IPS DF 19.7 (cell line): ENCODE data around the gene LRRC14B.

Source experiments
- DNase-seq: peaks from one replicate; pipeline ENCODE4 v3.0.0-alpha.2; 2013; ENCODE audit warnings: low read depth, low spot score

LRRC14B gene

DNA sequence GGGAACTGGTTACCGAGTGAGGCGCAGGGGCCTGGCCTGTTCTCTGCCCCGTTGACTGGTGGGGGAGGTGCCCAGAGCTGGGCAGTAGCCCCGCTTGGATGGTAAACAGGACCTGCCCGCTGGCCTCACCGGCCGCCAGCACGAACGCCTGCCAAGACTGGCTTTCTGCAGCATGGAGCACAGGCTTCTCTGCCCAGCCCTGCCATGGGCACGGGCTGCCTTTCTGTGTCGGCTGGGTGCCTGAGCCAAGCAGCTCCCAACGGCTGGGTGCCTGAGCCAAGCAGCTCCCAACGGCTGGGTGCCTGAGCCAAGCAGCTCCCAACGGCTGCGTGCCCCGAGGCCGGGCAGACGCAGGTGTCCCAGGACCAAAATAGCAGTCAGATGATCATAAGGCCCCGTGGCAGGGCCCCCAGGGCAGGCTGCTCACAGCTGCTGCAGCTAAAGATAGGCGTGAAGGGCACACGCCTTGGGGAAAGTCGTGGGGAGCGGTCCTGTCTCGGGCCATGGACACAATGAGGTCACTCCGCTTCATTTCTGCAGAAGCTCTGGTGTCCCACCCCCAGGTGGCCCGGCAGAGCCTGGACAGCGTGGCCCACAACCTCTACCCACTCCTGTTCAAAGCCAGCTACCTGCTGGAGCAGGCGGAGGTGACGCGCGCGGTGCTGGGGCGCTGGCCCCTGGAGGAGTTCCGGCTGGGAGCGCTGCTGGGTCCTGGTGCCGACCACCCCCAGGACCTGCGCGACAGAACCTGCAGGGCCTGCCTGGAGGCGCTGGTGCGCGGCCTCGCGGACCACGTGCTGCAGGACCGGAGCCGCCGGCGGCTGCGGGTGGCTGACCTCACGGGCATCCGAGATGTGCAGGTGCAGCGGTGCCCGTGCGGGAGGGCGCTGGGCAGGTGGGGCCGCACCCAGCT is at the start of gene LRRC14B:
Gene LRRC14B (plus strand): TSS at position 460 of the 913 bp plus-strand sequence. CDS start 44 bp downstream, at position 504.
- no peak for DNase-seq

DNA sequence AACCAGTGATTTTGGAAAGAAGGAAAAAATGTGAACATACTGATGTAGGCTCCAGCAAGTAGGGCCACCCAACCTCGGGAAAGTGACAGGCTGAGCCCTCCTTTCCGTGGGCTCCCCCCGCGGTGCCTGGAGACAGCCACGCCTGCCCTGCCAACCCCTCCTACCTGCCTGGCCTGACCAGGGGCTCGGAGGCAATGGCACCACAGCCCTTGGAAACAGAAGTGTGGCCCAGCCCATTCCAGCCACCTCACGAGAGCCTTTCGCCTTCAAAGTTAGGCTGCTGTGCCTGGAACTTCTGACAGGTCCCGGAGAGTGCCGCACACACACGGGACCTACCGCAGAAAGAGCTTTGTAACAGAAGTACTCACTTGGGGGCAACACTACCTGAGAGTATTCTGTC is 49.5 kb upstream of the LRRC14B start:
- DNase-seq = no peak

DNA sequence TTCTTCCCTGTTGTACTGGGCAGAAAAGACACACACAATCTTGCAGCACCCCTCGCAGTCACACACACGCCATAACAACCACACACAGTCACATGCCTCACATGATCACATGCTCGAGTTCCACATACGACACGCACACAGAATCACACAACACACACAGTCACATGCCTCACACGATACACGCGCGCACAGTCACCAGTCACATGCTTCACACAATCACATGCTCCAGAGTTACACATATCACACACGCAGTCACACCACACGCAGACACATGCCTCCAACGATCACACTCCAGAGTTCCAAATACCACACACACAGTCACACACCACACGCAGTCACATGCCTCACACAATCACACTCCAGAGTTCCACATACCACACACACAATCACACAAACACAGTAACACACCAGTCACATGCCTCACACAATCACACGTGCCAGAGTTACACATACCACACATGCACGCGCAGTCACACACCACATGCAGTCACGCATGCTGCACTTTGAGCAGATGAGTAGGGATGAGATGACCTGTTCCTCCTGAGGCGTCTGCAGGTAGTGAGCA is 49.0 kb upstream of the LRRC14B start:
- DNase-seq = no peak

DNA sequence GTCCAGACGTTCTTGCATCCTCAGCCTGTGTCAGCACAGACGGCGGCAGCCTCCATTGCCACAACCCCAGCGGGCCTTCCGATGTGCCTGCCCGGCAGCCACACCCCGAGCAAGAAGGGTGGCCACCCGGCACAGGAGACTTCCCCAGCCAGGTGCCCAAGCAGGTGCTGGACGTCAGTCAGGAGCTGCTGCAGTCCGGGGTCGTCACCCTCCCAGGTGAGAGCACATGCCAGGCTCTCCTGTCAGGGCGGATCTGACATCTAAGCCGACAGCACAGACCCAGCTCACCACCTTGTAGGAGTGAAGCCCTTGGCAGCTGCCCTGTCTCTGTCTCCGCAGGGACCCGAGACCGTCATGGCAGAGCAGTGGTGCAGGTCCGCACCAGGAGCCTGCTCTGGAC is 48.3 kb upstream of the LRRC14B start:
- no peak for DNase-seq

DNA sequence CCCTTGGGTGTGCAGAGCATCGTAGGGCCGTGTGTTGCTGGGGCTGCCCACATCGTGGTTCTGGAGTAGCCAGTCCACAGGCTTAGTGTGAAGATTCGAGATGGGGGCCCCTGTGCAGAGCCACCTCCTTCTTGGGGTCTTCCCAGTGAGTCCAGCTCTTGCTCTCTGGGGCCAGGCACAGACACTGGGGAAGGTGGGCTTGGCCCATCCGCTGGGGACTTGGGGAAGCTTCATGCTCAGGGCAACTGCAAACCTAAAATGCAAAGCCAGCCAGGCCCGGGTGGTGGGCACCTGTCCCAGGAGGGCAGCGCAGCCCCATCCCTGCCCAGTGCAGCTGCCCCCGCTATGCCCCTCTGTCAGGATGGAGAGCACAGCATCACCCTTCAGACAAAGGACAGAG is 46.4 kb upstream of the LRRC14B start:
- no peak for DNase-seq

DNA sequence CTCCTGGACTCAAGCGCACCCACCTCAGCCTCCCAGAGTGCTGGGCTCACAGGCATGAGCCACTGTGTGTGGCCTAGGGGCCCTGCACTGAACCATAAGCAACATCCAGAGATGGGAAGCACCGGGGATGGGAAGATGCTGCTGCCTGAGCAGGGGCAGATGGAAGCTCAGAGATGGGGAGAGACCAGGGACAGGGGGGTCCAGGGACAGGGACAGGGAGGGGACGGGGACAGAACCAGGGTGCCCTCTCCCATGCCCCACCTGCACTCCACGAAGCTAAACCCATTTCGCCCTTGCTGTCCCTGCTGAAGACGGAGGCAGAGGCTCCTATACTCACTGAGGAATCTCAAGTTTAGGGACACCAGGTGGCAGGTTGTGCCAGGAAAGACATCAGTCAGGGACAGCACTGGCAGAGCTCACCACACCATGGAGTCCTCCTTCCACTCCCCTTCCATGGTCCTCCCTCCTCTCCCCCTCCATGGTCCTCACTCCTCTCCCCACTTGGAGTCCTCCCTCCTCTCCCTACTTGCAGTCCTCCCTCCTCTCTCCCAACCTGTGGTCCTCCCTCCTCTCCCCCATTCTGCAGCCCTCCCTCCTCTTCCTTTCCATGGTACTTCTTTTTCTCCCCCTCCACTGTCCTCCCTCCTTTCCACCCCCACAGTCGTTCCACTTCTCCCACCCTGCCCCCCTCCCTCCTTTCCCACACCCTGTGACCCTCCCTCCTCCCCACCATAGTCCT is 45.5 kb upstream of the LRRC14B start:
- no peak for DNase-seq

DNA sequence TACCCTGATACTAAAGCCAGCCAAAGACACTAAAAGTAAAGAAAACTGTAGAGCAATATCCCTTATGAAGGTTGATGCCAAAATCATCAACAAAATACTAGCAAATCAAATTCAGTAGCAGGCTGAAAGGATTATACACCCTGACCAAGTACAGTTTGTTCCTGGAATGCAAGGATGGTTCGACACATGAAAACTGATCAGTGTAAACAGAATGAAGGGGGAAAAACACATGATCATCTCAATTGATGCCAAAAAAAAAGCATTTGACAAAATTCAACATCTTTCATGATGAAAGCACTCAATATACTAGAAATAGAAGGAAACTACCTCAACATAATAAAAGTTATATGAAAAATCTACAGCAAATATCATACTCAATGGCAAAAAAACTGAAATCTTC is 43.5 kb upstream of the LRRC14B start:
- DNase-seq = no peak

DNA sequence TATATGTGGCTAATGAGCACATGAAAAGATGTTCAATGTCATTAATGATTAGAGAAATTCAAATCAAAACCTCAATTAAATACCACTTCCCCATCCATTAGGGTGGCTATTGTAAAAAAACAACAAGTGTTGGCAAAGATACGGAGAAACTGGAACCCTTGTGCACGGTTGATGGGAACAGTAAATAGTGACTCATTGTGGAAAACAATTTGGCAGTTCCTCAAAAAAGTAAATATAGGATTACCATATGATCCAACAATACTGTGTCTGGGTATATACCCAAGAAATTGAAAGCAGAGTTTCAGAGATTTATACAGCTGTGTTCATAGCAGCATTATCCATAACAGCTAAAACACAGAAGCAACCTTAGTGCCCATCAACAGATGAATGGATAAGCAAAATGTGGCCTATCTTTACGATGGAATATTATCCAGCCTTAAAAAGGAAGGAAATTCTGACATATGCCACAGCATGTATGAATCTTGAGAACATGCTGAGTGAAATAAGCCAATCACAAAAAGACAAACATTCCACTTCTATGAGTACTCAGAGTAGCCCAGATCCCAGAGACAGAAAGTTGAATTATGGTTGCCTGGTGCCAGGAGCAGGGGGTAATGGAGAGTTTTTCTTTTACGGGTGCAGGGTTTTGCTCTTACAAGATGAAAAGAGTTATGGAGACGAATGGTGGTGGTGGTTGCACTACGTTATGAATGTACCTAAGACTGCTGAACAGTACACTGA is 41.4 kb upstream of the LRRC14B start:
- no peak for DNase-seq

DNA sequence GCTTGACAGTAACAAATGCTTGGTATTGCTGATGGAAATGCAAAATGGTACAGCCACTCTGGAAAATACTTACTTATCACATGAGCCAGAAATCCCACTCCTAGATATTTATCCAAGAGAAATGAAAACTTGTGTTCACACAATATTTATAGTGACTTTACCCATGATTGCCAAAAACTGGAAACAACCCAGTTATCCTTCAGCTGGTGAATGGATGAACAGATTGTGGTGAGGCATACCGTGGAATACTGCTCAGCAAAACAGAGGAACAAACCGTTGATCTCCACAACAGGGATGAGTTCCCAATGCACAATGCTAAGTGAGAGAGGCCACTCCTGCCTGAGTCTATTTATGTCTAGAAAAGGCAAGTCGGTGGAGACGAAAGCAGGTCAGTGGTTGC is 40.5 kb upstream of the LRRC14B start:
- DNase-seq = no peak

DNA sequence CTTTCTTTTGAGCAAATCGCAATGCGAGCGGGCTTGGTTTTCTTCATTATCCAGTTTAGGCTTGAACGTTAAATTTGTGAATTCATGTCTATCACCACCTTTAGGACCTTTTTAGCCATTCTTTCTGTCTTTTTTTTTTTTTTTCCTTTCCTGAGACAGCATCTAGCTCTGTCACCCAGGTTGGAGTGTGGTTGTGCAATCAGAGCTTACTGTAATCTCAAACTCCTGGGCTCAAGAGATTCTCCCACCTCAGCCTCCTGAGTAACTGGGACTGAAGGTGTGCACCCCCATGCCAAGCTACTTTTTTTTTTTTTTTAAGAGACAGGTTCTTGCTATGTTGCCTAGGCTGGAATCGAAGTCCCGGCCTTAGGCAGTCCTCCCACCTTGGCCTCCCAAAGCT is 39.2 kb upstream of the LRRC14B start:
- no peak for DNase-seq

DNA sequence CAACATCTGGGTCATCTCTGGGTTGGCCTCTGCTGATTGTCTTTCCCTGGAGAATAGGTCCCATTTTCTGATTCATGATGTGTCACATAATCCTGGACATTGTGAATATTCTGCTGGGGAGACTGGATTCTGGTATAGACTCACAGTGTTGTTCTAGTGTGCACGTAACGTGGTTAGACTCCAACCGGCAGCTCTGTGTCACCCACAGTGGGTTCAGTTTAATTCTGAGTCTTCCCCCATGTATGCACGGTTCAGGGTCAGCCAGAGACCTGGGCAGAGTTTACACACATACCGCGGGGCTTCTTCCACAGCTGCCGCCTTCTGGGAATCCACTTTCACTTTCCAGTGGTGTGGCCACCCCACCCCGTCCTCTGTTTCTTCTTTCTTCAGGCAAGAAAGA is 38.0 kb upstream of the LRRC14B start:
- no peak for DNase-seq

DNA sequence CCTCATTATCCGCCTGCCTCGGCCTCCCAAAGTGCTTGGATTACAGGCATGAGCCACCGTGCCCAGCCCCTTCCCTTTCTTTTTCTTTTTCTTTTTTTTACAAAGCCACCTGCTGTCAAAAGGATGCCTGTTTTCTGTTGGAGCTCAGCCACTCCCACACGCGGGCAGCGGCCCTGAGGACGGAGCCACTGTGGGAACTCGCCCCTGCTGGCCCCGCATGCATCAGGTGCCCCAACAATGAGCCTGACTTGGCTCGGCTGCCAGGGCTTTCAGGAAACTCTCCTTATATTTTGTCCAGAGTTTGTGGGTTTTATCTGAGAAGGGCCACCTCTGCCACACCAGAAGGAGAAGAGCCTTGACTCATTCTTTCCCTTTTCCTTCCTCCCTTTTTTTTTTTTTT is 37.1 kb upstream of the LRRC14B start:
- no peak for DNase-seq

DNA sequence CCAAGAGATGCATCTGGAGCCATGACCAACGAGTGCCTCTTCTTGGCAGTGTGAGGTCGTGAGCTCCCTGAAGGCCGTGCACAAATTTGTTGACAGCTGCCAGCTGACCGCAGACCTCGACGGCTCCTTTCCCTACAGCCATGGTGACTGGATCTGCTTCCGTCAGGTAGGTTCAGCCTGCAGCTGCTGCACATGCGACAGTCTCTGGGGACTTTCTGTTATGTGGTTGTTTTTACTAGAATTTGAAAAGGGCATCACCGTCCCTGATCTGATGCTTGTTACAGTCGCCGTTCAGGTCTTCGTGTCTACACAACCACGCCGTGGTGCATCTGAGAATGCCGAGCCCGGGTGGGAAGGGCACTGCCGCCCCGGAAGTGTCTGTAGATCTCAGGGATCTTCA is 36.5 kb upstream of the LRRC14B start:
- no peak for DNase-seq

DNA sequence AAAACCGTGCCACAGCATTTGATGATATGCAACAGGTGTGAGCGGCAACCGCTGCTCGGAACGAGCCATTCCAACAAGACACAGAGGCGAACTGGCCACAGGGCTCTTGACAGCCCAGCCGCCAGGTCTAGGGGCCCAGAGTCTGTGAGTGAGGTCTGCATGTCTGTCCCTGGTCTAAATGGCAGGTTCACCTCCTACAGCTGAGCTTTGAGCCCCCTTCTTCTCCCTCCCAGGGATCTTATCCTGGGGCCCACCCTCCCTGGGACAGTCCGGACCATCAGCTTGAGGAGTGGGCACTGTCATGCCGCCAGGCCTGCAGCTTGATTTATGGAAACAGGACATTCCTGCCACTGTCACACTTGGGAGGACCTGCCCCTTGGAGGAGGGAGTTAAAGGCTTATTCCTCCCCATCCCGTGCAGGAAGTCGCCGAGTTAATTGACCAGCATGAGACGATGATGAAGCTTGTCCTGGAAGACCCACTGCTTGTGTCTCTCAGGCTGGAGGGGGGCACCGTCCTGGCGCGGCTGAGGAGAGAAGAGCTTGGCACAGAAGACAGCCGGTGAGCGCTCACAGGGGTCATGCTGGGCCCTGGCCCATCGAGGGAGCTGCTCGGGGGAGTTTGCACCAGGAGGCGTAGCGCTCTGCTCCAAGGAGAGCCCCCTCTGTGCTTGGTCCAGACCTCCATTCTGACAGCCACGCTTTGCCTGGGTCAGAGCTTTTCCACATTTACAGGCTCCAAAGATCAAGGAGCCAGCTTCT is 35.5 kb upstream of the LRRC14B start:
- DNase-seq = no peak

DNA sequence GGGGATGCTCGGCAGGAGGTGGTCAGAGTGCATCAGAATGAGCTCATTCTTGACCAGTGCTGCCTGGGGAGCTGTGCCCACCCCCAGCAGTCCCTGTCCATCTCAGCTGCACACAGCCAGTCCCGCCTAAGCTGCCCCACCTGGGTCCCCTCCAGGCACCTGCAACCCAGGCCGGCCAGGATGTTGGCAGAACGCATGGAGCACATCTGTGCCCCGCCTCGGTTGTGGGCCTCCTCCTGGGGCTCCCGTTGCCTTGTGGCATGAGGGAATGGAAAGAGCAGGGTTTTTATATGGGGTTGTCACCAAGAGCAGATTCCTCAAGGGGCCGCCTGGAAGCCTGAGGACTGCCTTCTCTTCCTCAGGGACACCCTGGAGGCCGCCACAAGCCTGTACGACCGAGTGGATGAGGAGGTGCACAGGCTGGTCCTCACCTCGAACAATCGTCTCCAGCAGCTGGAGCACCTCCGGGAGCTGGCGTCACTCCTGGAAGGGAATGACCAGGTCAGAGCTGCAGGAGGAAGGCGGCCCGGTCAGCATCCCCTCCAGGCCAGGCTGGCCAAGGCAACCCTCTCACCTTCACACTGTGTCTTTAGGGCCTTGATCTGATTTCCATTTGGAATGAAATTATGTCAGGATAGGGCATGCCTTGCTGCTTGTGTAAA is 34.8 kb upstream of the LRRC14B start:
- DNase-seq = no peak

DNA sequence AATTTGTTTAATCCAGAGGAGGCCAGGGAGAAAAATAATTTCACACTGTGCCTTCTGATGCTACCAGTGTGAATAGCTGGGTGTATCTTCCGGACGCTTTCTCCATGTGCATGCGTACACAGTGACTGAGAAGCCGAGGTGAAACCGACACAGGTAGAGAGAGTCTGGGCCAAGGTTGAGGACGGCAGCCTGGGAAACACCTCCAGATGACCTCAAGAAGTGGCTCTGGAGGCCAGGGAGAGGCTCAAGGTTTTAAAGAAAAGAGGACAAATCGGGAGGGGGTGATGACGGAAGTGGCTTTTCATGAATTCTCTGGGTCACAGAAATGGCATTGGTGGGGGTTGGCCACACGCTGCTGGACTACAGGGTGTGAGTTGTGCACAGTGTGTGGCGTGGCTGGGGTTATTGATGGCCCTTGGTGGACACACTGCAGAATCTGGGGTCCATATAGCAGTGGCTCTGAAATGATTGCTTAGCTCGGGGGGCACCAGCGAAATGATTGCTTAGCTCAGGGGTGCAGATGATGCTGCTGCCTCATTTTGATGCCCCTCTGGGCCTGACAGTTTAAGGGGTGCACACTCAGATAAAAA is 34.1 kb upstream of the LRRC14B start:
- DNase-seq = no peak

DNA sequence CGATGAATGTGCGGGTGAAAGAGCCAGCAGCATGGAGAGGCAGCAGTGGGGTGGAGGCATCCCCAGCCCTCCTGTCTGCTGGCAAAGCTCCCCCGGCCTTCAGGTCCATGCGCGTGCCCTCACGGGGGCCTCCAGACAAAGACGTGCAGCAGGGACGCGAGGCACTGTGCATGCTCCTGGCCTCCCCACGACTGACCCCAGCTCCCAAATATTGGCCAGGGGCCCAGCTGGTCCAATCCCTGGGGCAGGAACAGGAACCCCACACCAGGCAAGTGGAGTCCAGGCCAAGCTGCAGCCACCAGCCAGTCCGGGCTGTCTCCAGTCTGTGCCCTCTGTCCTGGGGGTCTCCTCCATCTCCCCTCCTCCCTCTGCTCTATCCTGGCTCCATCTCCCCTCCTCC is 33.5 kb upstream of the LRRC14B start:
- no peak for DNase-seq

DNA sequence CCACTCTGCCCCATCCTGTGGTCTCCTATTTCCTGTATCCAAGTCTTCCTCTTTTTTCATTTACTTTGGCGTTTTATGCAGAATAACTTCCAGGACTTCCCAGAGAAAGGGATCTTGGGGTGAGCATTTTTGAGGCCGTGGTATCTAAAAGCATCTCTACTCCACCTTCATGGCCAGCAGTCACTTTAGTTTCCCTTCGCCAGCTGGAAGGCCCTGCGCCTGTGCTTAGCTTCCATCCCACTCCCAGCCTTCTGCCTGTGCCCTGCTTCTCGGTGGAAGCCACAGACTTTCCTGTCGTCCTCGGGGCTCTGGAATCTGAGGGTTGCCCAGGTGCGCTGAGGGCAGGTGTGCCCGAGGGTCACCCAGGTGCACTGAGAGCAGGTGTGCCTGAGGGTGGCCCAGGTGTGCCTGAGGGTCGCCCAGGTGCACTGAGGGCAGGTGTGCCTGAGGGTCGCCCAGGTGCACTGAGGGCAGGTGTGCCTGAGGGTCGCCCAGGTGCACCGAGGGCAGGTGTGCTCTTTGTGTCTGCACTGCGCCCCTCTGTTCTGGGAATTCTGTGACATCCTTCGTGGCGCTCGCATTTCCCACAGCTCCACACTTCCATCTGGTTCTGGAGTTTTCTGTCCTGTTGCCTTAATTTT is 32.4 kb upstream of the LRRC14B start:
- DNase-seq = no peak

DNA sequence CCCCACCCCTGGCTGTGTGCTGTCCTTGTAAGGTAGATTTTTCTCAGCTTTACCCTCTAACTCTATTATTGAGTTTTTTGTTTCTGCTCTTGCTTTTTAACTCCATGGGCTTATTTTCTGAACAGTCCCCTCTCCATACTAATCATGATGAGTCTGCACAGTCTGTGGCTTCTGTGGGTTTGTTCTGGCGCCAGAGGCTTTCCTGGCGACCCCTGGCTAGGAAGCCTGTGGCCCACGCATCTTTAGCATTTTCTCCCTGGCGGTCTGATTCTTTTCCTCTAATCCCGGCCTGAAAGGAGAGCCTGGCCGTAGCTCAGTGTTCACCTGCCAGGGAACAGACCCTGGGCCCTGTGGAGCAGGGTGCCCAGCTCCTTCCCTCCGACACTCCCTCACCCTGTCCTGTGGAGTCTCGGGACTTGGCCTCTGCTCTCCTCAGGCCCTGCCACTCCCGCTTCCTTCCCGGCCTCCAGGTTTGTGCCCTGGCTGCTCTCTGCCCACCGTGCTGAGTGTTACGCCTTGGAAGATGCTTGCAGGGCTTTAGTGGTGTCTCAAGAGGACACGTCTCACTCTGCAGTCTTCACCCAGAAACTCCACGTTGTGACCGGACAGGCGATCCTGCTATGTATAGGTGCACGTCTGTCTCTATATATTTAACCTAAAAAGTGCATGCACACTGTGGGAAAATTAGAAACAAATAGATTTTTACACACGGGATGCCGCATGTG is 31.7 kb upstream of the LRRC14B start:
- DNase-seq = no peak
